Endothelial cell (in vitro differentiated cells): ENCODE measurements around the gene PLA2G4A. TPM values are rescaled to one million over a fixed set of nuclear protein-coding genes. Genes with fewer than 3 reads are reported as not detected.

ENCODE experiments used
- DNase-seq: peaks from one replicate; pipeline ENCODE4 v3.0.0; 2021; ENCODE audit warnings: low spot score
- H3K27ac Mint-ChIP-seq: one replicate; pipeline ENCODE4 v1.8.0; 2021; ENCODE audit warnings: mixed read lengths, inconsistent platforms; ENCODE audit not compliant: unreplicated experiment
- H3K27me3 Mint-ChIP-seq: one replicate; pipeline ENCODE4 v1.8.0; 2021; ENCODE audit warnings: mild to moderate bottlenecking, moderate library complexity, mixed read lengths, inconsistent platforms; ENCODE audit not compliant: unreplicated experiment
- H3K36me3 Mint-ChIP-seq: one replicate; pipeline ENCODE4 v1.8.0; 2021; ENCODE audit warnings: mild to moderate bottlenecking, low read depth, mixed read lengths, inconsistent platforms; ENCODE audit not compliant: unreplicated experiment
- H3K4me1 Mint-ChIP-seq: one replicate; pipeline ENCODE4 v1.8.0; 2021; ENCODE audit warnings: mild to moderate bottlenecking, mixed read lengths, inconsistent platforms; ENCODE audit not compliant: unreplicated experiment
- H3K4me3 Mint-ChIP-seq: one replicate; pipeline ENCODE4 v1.8.0; 2021; ENCODE audit warnings: mild to moderate bottlenecking, mixed read lengths, inconsistent platforms; ENCODE audit not compliant: unreplicated experiment
- H3K9me3 Mint-ChIP-seq: one replicate; pipeline ENCODE4 v1.8.0; 2021; ENCODE audit warnings: mixed read lengths, inconsistent platforms; ENCODE audit not compliant: unreplicated experiment
- CTCF ChIP-seq: fragments of 200-600 bp; sonication (generic); IDR thresholded peaks from one replicate; pipeline ENCODE4 v1.5.0; 2021; ENCODE audit warnings: antibody characterized with exemption; ENCODE audit not compliant: unreplicated experiment
- total RNA-seq: library from RNA; stranded (reverse); fragmentation: NEBNext Ultra II Directional; extraction: Animal tissue kit (Norgen Biotek cat#: 25700); gene quantifications from one replicate; pipeline ENCODE4 v1.2.1, GENCODE V29; 2021; ENCODE audit not compliant: unreplicated experiment

PLA2G4A gene
- total RNA-seq, 1 donor from 2014 or later = 12.2 TPM

GRCh38 chr1:186799689-186800054 lies 29.1 kb upstream of the PLA2G4A start:
- no peak overlapping the region for H3K27ac Mint-ChIP-seq
- DNase-seq = no peak
- no peaks in the 10 kb centered on the region for H3K4me1 Mint-ChIP-seq
- H3K27me3 Mint-ChIP-seq = no peaks in the 10 kb centered on the region
- TF ChIP-seq CTCF = no peak
- H3K9me3 Mint-ChIP-seq = no peaks in the 10 kb centered on the region
- H3K4me3 Mint-ChIP-seq = no peak overlapping the region
- H3K36me3 Mint-ChIP-seq = no peaks in the 10 kb centered on the region

GRCh38 chr1:186802388-186802787 lies 26.4 kb upstream of the PLA2G4A start:
- DNase-seq = no peak
- Mint-ChIP-seq H3K4me3 (no peak overlapping the region), H3K27ac (no peak overlapping the region), H3K36me3 (no peaks in the 10 kb centered on the region), H3K4me1 (peaks cover 12% of the 10 kb centered on the region), H3K27me3 (no peaks in the 10 kb centered on the region), H3K9me3 (no peaks in the 10 kb centered on the region)
- TF ChIP-seq CTCF = no peak

- no peaks in the 10 kb centered on the region for H3K36me3 Mint-ChIP-seq
- TF ChIP-seq CTCF = no peak
- no peak for DNase-seq
- peaks cover 12% of the 10 kb centered on the region for H3K4me1 Mint-ChIP-seq
- H3K27ac Mint-ChIP-seq = no peak overlapping the region
- H3K9me3 Mint-ChIP-seq = no peaks in the 10 kb centered on the region
- H3K4me3 Mint-ChIP-seq = no peak overlapping the region
- H3K27me3 Mint-ChIP-seq = no peaks in the 10 kb centered on the region
These were observed 24.1 kb upstream of the PLA2G4A start for GRCh38 chr1:186804679-186805078.

- Mint-ChIP-seq H3K4me1 (peaks cover 12% of the 10 kb centered on the region), H3K27me3 (no peaks in the 10 kb centered on the region), H3K27ac (no peak overlapping the region), H3K4me3 (no peak overlapping the region), H3K9me3 (no peaks in the 10 kb centered on the region), H3K36me3 (no peaks in the 10 kb centered on the region)
- DNase-seq = peak; percentile 46
- TF ChIP-seq CTCF = peak; percentile 24
These were observed 22.3 kb upstream of the PLA2G4A start for GRCh38 chr1:186806477-186806876.

GRCh38 chr1:186807163-186807562 lies 21.6 kb upstream of the PLA2G4A start:
- H3K9me3 Mint-ChIP-seq = no peaks in the 10 kb centered on the region
- no peaks in the 10 kb centered on the region for H3K36me3 Mint-ChIP-seq
- no peaks in the 10 kb centered on the region for H3K27me3 Mint-ChIP-seq
- no peak overlapping the region for H3K27ac Mint-ChIP-seq
- no peak for DNase-seq
- peaks cover 12% of the 10 kb centered on the region for H3K4me1 Mint-ChIP-seq
- H3K4me3 Mint-ChIP-seq = no peak overlapping the region
- TF ChIP-seq CTCF = no peak
